ENCODE data around the gene OXSR1.
"Not testable (repeated sequence)": the region's sequence is repeated elsewhere in the genome, so short reads cannot be mapped to it uniquely, and the experiment has no call there.

Gene OXSR1

DNA sequence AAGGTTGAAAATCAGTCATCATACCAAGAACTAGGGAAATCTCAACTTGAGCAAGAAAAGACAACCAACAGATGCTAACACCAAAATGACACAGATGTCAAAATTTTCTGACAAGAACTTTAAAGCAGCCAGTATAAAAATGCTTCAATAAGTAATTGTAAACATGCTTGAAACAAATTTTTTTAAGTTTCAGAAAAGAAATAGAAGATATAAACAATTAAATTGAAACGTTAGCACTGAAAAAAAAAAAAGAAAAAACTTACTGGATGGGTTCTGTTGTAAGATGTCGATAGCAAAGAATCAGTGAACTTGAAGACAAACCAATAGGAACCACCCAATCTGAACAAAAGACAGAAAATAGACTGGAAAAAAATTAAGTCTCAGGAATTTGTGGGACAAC is 18.8 kb upstream of the OXSR1 start:
- DNase-seq: no peak

- DNase-seq: no peak
These were observed 17.9 kb upstream of the OXSR1 start for GRCh38 chr3:38147421-38147820.

- no peak for DNase-seq
These were observed 16.9 kb upstream of the OXSR1 start for GRCh38 chr3:38148311-38148882.

DNA sequence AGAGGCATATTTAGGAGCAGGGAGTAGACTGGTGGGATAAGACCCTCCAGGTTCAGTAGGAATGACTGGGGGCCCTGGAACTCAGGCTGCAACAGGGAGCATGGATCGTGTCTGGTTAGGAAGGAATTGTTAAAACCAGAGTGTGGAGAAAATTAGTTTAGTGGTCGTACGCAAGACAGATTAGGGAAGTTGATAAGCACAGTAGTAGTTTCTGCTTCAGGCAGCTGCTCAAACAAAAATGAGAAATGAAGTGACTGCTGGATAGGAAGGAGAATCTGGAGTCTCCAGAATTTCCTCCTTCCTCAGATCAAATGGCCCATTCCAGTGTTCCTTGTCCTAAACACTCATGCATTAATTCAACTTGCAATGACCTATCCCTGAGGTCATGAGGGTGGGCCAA is 15.6 kb upstream of the OXSR1 start:
- no peak for DNase-seq

DNA sequence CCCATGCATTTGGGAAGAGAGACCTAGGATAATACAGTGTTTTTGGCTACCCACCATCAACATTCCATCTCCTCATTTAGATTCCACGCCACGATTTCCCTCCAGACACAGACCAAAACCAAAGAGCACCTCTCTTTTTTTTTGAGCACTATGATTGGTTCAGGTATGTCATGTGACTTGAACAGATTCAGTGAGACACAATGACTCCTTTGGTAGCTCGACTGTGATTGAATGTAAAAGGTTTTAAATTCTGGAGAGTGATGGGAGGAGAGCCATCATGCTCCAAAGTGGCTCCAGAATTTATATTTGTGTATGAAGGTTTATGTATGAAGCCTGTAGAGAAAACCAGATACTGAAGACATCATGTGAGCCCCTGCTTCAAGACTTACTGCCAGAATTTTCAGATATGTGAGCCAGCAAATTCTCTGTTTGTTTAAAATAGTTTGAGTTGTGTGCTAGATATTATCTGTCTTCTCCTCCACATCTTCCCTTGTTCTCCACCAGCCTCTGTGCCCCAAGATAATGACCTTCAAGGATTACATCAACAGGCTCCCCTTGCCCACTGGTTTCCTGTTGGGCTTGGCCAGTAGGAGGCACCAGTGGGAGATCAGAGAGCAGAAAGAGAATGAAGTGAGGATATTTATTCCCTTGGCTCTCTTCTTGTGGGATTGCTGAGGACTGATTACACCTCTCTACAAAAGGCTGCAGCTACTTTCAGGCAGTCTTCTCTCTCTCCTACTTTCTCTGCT is 14.4 kb upstream of the OXSR1 start:
- DNase-seq: no peak

GRCh38 chr3:38151667-38152265 is 13.6 kb upstream of the OXSR1 start:
- no peak for DNase-seq

DNA sequence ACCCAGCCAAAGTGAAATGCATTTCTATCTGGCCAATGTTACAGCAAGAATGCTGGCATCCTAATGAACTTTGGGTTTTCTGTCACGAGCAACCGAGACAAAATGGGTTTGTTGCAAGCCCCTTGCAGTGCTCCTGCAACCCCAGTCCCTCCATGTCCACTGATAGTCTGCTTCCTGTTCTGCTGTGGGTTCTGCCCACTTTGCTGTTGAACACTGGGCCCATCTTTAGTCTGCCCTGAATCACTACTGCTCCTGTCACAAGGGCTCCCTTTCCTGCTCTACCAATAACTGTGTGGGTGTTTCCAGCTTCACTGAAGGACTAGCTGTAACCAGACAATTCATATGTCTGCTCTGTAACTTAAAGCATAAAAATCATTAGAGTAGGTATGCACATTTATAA is 12.7 kb upstream of the OXSR1 start:
- no peak for DNase-seq

- no peak for DNase-seq
These were observed 12.1 kb upstream of the OXSR1 start for GRCh38 chr3:38153221-38153620.

DNA sequence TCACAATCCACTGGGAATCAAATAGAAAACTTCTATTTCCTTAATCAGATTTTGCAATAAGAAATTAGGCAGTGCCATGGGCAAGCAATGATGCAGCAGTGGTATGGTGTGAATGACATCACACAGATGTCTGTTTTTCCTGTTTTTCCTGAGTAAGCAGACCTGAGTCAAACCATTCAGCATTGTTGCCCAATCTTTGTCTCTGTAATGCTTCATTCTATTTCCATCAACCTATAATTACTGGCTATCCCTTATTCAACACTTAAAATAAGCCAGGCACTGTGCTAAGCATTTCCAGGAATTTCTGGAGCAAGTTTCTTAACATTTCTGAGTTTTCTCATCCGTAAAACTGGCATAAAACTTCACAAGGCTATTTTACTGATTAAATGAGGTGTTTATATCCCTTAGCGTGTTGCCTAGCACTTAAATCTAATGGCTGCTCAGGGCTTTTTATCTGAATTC is 11.3 kb upstream of the OXSR1 start:
- DNase-seq: no peak

DNA sequence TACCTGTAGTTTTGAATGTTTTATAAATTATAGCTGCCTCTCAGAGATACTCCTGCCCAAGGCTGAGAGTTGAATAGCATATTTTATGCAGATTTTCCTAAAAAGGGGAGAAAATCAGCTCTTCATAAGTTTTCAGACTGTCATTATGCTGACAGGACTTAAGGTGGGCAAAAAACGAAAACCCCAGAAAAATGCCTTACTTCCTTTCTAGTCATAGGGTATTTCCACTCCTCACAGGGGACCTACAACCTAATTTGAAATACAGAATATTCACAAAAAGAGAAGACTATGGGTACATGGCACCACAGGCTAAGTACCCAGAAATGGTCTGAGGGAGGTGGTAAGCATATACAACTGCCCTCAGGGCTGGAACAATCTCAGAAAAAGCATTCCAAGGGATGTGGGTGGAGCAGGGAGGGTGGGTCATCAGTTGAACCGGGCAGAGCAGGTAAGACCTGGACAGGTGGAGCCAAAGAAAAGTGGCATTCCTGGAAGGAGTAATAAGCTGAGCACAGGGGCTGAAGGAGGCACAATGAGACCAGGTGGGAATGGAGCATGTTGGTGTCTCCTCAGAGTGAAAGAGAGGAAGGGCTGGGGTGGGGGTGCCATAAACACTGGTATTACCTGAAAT is 10.6 kb upstream of the OXSR1 start:
- no peak for DNase-seq

DNA sequence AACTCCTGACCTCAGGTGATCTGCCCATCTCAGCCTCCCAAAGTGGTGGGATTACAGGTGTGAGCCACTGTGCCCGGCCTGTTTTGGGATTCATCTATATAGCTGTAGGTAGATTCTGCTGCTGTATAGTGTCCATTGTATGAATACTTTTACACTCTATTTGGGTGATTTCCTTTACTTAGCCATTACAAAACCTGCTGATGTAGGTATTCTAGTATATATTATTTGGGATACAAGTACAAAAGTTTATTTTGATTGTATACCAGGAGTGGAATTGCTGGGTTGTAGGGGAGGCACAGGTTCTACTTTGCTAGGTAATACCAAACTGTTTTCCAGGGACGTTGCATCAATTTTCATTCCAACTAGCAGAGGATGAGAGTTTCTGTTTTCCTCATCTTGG is 9.5 kb upstream of the OXSR1 start:
- DNase-seq: no peak

DNA sequence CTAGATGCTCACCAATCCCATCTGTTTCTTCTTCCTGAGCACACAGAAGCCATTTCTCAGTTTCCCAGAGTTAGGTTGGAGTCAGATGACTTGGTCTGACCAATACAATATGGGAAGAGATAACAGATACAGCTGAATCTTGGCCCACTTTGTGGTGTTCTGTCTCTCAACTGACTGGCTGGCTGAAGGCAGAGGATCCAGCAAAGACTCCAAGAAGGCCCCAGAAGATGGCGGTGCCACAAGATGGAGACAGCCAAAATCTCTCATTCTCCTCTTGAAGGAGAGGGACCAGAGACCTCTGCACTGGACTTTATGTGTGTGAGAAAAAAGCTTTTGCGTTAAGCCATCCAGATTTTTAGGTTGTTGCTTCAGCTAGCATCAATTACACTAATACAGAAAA is 8.2 kb upstream of the OXSR1 start:
- no peak for DNase-seq

GRCh38 chr3:38157595-38157994 is 7.7 kb upstream of the OXSR1 start:
- no peak for DNase-seq

DNA sequence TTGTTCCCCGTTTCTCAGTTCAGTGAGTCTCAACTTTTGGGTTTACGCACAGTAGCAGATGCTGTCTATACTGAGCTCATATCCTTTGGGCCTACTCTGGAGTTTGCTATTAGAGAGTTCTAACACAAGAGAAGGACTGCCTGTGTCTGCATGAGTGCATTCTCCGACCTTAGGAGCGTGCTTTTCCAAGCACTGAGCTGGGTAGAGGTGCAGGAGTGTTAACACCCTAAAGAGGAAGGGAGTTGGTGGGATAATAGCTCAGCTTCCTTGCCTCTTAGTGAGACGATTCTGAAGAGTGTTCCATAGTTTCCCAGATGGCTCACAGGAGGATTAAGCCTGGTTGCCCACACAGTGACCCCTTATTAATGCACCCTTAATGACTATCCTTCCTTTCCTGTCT is 6.9 kb upstream of the OXSR1 start:
- DNase-seq: no peak

- DNase-seq: not testable (repeated sequence)
These were observed 4.6 kb upstream of the OXSR1 start for GRCh38 chr3:38160704-38161103.

- no peak for DNase-seq
These were observed 2.1 kb upstream of the OXSR1 start for GRCh38 chr3:38163117-38163840.

DNA sequence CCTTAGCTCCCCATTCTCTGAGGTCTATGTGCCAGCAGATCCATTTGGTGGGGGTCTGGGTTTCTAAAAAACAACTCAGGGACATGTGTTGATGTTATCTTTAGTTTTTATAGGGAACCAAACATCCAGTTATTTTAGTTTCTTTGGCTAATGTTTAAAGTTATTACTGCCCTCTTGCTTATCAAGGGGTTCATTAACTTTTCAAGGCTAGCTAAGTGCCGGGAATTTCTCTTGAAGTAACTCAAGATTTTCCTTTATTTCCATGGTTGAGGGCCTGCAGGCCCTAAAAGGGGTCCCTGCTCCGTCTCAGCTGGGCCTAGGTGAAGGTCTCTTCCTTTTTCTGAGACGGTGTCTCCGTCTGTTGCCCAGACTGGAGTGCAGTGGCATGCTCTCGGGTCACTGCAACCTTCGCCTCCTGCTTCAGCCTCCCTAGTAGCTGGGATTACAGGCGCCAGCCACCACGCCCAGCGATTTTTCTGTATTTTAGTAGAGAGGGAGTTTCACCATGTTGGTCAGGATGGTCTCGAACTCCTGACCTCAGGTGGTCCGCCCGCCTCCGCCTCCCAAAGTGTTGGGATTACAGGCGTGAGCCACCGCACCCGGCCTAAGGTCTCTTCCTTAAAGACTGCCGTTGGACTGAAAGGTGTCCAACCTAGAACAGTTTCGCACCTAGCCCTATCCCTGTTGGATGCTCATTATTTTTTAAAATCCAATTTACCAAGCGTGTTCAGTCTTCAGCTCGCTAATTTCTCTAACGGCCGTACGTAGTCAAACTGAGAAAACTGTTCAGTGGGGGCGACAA is 1.3 kb upstream of the OXSR1 start:
- DNase-seq: no peak

DNA sequence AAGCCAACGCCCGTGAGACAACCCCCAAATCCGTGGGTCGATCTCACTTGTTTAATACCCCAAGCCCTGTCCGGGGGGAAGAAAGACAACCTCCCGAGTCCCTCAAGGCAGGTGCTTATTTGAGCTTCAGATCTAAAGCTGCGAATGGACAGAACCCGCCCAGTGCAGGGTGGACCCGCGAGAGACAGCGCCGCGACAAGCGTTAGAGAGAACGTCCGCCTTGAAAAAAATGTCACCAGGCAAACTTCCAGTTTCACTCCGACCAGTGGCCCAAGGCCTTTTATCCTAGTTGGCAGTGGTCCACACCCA is 740 bp upstream of the OXSR1 start:
- DNase-seq: no peak

DNA sequence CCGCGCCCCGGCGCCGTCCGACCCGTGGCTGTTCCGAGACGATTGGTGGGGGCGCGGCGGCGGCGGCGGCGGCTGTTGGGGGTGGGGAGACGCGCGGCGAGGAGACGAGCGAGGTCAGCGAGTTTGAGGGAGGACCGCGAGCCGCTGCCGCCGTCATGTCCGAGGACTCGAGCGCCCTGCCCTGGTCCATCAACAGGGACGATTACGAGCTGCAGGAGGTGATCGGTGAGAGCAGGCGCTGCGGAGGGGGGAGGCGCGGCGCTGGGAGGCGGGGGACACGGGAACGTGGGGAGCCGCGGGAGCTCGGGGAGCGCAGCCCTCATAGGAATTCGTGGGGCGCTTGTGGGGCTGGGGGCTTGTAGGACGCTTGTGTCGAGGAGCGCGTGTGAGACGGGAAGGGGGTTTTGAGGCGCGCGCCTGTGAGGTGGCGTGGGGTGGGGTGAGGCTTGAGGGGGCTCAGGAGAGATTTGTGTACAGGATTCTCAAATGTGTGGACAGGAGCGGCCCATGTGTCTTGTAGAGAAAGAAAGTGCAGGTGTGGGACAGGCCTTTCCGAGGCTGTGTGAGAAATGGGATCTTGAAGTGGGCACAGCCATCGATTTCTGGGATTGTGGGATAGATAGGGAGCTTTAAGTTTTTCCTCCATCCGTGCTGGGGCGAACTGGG is 518 bp downstream of the OXSR1 start:
- DNase-seq: no peak

DNA sequence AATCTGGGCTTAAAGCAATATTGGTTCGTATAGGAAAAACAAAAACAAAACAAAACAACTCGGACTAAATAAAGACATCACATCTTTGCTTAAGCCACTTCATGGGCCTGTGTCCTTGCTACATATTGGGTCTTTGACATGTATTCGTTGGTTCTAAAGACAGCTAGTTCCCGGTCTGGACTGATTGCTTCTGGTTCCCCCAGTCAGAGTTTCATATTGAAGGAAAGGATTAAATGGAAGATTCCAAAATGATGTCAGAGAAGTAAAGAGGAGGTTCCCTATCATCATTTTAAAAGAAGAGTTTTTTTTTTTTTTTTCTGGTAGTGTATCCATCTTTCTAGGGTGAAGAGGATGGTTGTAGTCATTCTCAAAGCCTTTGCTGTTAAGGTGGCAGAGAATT is 2.3 kb downstream of the OXSR1 start:
- no peak for DNase-seq

GRCh38 chr3:38168151-38169026 is 3.1 kb downstream of the OXSR1 start:
- DNase-seq: no peak

All from activated effector memory CD4-positive, alpha-beta T cell treated with anti-CD3 and anti-CD28 coated beads, Interleukin-2, amount 50 U/mL, for 16 hours (primary cell).